Measurements from ENCODE around the gene WWOX. TPM values are rescaled to one million over a fixed set of nuclear protein-coding genes. Genes with fewer than 3 reads are reported as not detected.
"Not testable (repeated sequence)": the region's sequence is repeated elsewhere in the genome, so short reads cannot be mapped to it uniquely, and the experiment has no call there.

The WWOX gene
- total RNA-seq, 1 experiment from 2014 or later, result 79.9 TPM

DNA sequence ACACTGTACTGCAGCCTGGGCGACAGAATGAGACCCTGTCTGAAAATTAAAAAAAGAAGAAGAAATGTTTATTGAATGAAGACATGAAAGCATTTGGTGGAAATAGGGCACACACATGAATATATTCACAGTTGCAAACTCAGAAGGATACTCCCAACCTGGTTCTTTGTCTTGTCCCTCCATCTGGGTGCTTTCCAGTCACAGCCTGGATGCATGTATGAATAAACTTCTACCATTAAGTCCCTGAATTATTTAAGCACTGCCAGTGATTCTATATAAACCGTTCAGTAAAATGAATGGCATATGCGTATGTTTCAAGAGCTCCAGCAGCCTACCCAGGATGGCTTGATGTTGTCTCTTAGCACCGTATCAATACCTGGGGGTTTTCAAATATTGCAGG lies 591.1 kb downstream of the WWOX start:
- intact Hi-C loops (cut with micrococcal nuclease; ENCODE audit: unreplicated experiment), result no loop called here
- Histone ChIP-seq H3K36me3 (ENCODE audit: insufficient read depth, low read length, poor library complexity, severe bottlenecking) (no peaks in the 10 kb centered on the region), H3K9me3 (ENCODE audit: low read depth, low read length, poor library complexity, severe bottlenecking) (no peaks in the 10 kb centered on the region), H3K4me3 (ENCODE audit: low read depth, low read length, poor library complexity, severe bottlenecking) (no peak overlapping the region), H3K27me3 (replicated peaks; ENCODE audit: insufficient read depth, low read depth, low read length, poor library complexity) (no peaks in the 10 kb centered on the region), H3K27ac (ENCODE audit: low read depth, low read length, poor library complexity, severe bottlenecking) (no peak overlapping the region), H3K4me1 (ENCODE audit: insufficient read depth, low read length, poor library complexity, severe bottlenecking) (no peaks in the 10 kb centered on the region)
- POLR2A ChIA-PET (ENCODE audit: low non-redundant PET), result no interaction called here
- no TSS peak for BruUV-seq (replicated peaks)
- TF ChIP-seq EZH2 (IDR thresholded peaks at IDR 0.05; ENCODE audit: borderline replicate concordance, low read depth, low read length, poor library complexity, severe bottlenecking), result no peak
- TF ChIP-seq, protein P1, sequence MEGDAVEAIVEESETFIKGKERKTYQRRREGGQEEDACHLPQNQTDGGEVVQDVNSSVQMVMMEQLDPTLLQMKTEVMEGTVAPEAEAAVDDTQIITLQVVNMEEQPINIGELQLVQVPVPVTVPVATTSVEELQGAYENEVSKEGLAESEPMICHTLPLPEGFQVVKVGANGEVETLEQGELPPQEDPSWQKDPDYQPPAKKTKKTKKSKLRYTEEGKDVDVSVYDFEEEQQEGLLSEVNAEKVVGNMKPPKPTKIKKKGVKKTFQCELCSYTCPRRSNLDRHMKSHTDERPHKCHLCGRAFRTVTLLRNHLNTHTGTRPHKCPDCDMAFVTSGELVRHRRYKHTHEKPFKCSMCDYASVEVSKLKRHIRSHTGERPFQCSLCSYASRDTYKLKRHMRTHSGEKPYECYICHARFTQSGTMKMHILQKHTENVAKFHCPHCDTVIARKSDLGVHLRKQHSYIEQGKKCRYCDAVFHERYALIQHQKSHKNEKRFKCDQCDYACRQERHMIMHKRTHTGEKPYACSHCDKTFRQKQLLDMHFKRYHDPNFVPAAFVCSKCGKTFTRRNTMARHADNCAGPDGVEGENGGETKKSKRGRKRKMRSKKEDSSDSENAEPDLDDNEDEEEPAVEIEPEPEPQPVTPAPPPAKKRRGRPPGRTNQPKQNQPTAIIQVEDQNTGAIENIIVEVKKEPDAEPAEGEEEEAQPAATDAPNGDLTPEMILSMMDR (conservative IDR thresholded peaks at IDR 0.05; ENCODE audit: low read depth, low read length), result no peak
- CTCF ChIA-PET, result no interaction called here
- no peak for DNase-seq (ENCODE audit: low spot score)

DNA sequence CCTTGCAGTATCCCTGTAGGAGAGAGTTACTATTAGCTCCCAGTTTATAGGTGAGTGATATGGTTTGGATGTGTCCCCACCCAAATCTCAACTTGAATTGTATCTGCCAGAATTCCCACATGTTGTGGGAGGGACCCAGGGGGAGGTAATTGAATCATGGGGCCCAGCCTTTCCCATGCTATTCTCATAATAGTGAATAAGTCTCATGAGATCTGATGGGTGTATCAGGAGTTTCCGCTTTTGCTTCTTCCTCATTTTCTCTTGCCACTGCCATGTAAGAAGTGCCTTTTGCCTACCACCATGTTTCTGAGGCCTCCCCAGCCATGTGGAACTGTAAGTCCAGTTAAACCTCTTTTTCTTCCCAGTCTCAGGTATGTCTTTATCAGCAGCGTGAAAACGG lies 592.3 kb downstream of the WWOX start:
- H3K27me3 ChIP-seq (replicated peaks; ENCODE audit: insufficient read depth, low read depth, low read length, poor library complexity); H3K4me3 ChIP-seq (ENCODE audit: low read depth, low read length, poor library complexity, severe bottlenecking); H3K4me1 ChIP-seq (ENCODE audit: insufficient read depth, low read length, poor library complexity, severe bottlenecking); H3K36me3 ChIP-seq (ENCODE audit: insufficient read depth, low read length, poor library complexity, severe bottlenecking); BruUV-seq (replicated peaks); H3K9me3 ChIP-seq (ENCODE audit: low read depth, low read length, poor library complexity, severe bottlenecking); DNase-seq (ENCODE audit: low spot score); CTCF ChIA-PET; POLR2A ChIA-PET (ENCODE audit: low non-redundant PET); intact Hi-C loops (cut with micrococcal nuclease; ENCODE audit: unreplicated experiment); H3K27ac ChIP-seq (ENCODE audit: low read depth, low read length, poor library complexity, severe bottlenecking): not testable (repeated sequence)

DNA sequence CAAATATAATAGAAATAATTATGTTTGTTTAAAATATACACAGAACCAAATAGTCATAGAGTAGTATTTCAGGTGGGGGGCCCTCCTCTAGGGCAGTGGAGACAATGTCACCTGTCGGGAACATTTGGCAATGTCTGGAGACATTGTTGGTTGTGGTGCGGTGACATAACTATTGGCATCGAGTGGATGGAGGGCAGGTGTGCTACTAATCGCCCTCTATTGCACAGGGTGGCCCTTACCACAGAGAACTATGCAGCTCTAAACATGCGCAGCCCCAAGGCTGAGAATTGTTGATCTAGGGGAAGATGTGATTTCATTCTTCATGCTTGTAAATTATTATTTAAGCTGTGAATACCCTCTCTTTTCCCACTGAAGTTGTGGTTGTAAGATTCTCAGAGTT lies 594.0 kb downstream of the WWOX start:
- Histone ChIP-seq H3K4me1 (ENCODE audit: insufficient read depth, low read length, poor library complexity, severe bottlenecking) (no peaks in the 10 kb centered on the region), H3K9me3 (ENCODE audit: low read depth, low read length, poor library complexity, severe bottlenecking) (no peaks in the 10 kb centered on the region), H3K4me3 (ENCODE audit: low read depth, low read length, poor library complexity, severe bottlenecking) (no peak overlapping the region), H3K27ac (ENCODE audit: low read depth, low read length, poor library complexity, severe bottlenecking) (no peak overlapping the region), H3K36me3 (ENCODE audit: insufficient read depth, low read length, poor library complexity, severe bottlenecking) (no peaks in the 10 kb centered on the region), H3K27me3 (replicated peaks; ENCODE audit: insufficient read depth, low read depth, low read length, poor library complexity) (no peaks in the 10 kb centered on the region)
- DNase-seq (ENCODE audit: low spot score), result no peak
- ChIA-PET CTCF (no interaction called here), POLR2A (ENCODE audit: low non-redundant PET) (no interaction called here)
- no TSS peak for BruUV-seq (replicated peaks)
- TF ChIP-seq EZH2 (IDR thresholded peaks at IDR 0.05; ENCODE audit: borderline replicate concordance, low read depth, low read length, poor library complexity, severe bottlenecking), result no peak
- TF ChIP-seq, protein P1 (conservative IDR thresholded peaks at IDR 0.05; ENCODE audit: low read depth, low read length), result no peak
- intact Hi-C loops (cut with micrococcal nuclease; ENCODE audit: unreplicated experiment), result no loop called here

DNA sequence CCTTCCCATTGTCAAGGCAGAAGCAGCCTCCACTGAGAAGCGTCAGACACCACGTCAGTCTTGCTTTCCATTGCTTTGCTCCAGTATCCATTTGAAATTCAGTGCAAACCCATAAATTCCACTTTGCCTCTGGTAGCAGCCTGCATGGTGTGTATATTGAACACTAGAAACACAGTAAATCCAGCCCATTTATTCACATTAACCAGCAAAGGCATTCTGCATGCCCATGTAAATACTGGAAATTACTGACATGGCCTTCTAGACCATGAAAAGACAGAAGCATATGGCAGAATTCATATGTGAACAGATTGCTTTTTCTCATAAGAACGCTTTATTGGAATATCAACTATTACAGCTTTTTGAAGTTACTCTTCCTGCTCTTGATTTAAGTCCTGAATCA lies 595.0 kb downstream of the WWOX start:
- ChIA-PET POLR2A (ENCODE audit: low non-redundant PET) (no interaction called here), CTCF (no interaction called here)
- TF ChIP-seq, protein P1 (conservative IDR thresholded peaks at IDR 0.05; ENCODE audit: low read depth, low read length), result no peak
- no peak for TF ChIP-seq EZH2 (IDR thresholded peaks at IDR 0.05; ENCODE audit: borderline replicate concordance, low read depth, low read length, poor library complexity, severe bottlenecking)
- Histone ChIP-seq H3K9me3 (ENCODE audit: low read depth, low read length, poor library complexity, severe bottlenecking) (no peaks in the 10 kb centered on the region), H3K36me3 (ENCODE audit: insufficient read depth, low read length, poor library complexity, severe bottlenecking) (no peaks in the 10 kb centered on the region), H3K4me1 (ENCODE audit: insufficient read depth, low read length, poor library complexity, severe bottlenecking) (no peaks in the 10 kb centered on the region), H3K27me3 (replicated peaks; ENCODE audit: insufficient read depth, low read depth, low read length, poor library complexity) (no peaks in the 10 kb centered on the region), H3K4me3 (ENCODE audit: low read depth, low read length, poor library complexity, severe bottlenecking) (no peak overlapping the region), H3K27ac (ENCODE audit: low read depth, low read length, poor library complexity, severe bottlenecking) (no peak overlapping the region)
- BruUV-seq (replicated peaks), result no TSS peak
- DNase-seq (ENCODE audit: low spot score), result no peak
- intact Hi-C loops (cut with micrococcal nuclease; ENCODE audit: unreplicated experiment), result no loop called here

All from A673 (cell line).